Stimulated activated CD8-positive, alpha-beta memory T cell treated with anti-CD3 and anti-CD28 coated beads, Interleukin-15, amount 100 ng/mL, for 48 hours (primary cell): ENCODE measurements around the gene GSDME.
A peak's percentile ranks its signal among the peaks of the same experiment; 100 is the strongest.
"Not testable (repeated sequence)": the region's sequence is repeated elsewhere in the genome, so short reads cannot be mapped to it uniquely, and the experiment has no call there.

Experiments used
- DNase-seq, 2 donors: peaks; one replicate each; pipeline ENCODE4 v3.0.0-alpha.2; 2020; ENCODE audit warnings: low read depth in 2 of 2

Gene GSDME

DNA sequence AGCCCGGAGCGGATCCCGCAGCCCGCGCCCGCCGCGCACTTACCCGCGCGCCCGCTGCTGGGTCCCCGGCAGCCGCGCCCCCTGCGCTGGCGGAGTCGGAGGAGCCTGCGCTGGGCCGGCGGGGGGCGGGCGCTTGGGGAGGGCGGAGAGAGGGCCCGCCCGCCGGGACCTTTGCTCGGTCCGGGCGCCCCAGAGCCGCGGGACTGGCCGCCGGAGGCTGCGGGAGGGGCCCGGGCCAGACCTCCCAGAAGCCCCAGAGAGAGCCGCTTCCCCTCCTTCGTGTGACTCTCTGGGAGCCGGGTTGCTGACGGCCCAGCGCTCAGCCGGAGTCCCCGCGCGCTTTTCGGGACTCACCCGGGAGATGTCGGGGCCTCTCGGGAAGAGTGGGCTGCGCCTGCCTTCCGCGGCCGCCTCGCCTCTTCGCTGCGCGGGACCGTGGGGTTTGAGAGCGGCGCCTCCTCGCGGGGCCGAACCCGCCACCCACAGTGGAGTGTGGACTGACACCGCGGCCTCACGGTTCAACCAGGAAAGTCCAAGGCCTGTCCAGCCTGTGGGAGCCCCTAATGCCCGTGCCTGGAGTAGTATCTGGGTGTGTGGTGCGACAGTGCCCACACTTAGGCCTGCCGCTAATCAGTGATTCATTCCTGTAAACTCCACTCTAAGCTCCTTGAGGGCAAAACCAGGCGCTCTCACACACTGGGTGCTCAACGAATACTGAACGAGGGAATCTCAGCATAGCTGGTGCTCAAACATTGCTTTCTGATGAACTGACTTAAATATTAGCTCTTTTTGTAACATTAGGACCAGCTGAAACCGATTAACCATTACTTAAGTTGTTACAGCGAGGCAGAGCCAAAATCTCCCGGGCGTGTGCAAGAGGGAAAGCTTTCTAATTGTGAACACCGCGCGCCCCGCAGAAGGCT is at the start of gene GSDME:
Gene GSDME (minus strand): TSS at position 112 of the 923 bp plus-strand sequence. CDS start 7,690 bp downstream, outside the sequence.
- DNase-seq: peak in 1 of 2 donors; percentile 36

DNA sequence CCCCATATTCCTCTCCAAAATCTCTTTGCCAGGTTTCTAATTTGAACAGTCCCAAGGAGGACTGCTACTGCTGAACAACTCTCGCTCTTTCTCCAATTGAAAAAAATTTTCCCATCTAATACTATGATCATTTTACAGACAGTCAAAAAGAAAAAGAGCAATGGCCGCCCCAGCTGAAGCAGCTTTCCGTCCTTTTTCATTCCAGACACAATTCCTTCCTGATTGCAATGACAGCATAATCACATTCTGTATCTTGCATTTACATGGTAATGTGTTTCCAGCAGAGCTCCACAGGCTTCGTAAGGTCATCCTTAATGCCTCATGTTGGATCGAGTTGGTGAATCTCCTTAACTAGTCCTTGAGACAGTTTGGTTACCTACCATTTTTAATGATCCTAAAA is 45.0 kb upstream of the GSDME start:
- no peak for DNase-seq

DNA sequence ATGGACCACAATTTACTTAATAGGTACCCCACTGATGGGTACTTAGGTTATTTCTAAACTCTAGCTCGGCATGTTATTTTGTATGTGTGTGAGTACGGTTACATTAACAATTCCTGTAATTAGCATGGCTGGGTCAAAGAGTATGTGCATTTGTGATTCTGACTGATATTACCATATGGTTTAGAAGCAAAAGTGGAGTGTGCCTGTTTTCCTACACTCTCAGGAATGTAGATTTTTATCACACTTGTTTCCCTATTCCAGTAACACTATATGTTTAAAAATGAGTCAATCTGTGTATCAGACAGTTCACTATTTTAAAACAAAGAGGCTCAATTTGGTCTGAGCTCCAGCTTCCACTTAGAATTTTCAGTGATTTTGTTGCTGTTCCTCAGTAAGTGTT is 44.6 kb upstream of the GSDME start:
- no peak for DNase-seq

DNA sequence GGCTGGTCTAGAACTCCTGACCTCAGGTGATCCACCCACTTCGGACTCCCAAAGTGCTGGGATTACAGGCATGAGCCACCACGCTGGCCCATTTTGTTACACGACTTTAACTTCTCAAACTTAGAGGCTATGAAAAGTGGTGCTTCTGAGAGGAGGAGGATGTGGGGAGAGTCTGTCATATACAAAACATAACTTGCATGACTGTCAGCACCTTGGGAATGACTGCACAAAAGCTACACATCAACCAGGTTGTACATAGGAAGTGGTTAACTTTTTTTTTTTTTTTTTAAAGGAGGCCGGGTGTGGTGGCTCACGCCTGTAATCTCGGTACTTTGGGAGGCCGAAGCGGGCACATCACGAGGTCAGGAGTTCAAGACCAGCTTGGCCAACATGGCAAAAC is 43.4 kb upstream of the GSDME start:
- no peak for DNase-seq

DNA sequence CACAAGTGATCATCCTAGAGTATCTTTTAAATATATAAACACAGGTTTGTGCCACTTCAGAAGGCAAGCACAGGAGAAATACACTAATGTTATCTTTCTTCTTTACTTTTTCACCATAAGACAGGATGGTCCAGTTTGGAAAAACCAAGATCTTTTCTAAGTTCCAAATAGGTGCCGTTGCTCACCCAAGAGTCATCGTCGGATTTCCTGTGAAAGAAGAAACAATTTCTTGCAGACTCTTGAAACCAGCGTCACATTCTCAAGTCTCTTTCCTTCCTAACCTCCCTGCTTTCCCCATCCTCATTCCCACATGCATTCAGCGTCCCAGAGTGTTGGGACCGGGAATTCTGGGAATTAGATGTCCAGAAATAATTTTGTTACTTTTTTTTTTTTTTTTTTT is 42.8 kb upstream of the GSDME start:
- DNase-seq: no peak

DNA sequence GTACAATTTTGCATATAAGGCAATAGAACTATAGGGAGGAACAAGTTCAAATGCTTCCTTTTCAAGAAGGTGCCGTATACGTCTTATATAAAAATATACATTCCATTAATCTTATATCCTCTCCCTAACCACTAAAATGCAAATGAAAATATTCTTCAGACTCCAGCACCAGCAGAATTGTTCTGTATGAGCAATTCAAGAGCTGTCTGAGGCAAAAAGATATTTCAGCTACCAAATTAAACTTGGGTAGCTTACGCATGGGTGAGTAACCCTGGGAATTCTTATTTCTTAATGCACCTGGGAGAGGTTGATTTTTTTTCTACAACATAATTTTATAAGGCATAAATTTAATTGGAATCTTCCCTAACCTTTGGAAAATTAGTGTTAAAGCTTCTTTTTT is 42.2 kb upstream of the GSDME start:
- DNase-seq: no peak

DNA sequence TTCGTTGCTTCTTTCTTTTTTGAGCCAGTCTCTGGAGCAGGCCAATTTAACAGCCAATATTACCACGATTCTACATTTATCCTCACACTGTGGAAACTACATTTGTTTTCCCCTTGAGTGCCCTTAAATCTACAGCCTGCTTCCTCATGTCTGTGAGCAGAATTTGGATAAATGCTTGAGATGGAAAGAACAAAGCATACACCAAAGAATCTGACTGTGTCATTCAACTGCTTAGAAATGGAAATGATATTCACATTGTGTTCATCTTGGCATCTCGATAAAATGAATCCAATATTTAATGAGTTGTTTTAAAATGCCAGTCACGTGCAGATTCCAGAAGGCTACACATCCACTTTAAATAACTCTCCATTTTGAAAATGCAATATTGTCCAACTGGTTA is 41.0 kb upstream of the GSDME start:
- DNase-seq: no peak

DNA sequence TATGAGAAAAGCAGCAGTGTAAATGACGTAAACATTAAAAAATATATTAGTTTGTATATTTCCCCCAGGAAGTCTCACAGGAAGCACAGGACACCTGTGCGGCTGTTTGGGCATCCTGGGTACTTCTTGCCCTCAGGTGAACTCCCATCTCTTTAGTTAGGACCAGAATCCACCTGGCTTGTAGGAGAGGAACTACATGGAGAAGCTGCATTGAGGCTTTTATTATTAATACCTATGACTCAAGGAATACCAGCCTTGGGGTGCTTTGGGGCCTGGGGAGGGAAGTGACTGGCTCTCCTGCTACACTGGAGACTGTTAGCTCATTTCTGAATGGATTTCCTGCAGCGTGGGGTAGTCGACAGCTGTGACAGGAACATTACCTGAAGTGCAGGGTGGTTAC is 40.0 kb upstream of the GSDME start:
- no peak for DNase-seq

DNA sequence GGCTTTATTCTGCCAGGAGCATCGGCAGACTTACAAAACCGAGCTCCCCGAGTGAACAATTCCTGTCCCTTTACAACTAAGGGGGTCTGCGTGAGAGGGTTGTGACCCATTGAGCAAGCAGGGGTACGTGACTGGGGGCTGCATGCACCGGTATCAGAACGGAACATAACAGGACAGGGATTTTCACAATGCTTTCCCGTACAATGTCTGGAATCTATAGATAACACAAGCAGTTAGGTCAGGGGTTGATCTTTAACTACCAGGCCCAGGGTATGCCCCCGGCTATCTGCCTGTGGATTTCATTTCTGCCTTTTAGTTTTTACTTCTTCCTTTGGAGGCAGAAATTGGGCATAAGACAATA is 38.1 kb upstream of the GSDME start:
- no peak for DNase-seq

DNA sequence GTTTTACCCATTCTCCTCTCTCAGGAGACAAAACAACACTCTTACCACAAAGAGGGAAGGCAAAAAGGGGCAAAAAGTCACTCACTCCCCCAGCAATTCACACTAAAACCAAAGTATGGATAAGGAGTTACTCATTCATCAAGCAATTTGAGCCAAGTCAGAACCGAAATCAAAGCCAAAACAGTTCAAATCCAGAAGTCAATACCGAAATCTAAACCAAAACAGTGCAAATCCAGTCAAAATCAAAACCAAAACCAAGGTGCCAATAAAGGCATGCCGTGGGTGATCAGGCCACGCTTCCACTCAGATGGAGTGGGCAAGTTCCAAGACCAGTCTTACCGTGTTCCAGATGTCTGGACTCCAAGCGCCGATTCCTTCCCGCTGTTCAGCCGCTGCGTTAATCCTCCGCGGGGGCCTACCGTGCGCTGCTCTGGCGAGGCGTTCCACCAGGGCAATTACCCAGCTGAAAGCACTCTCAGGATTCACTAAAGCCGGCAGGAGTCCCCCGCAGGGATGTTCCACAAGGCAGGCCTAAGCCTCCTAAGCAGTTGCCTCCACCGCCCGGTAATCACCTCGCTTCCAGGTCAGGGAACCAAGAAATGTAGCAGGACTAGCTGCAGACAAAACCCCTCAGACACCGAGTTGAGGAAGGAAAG is 37.6 kb upstream of the GSDME start:
- not testable (repeated sequence) for DNase-seq

DNA sequence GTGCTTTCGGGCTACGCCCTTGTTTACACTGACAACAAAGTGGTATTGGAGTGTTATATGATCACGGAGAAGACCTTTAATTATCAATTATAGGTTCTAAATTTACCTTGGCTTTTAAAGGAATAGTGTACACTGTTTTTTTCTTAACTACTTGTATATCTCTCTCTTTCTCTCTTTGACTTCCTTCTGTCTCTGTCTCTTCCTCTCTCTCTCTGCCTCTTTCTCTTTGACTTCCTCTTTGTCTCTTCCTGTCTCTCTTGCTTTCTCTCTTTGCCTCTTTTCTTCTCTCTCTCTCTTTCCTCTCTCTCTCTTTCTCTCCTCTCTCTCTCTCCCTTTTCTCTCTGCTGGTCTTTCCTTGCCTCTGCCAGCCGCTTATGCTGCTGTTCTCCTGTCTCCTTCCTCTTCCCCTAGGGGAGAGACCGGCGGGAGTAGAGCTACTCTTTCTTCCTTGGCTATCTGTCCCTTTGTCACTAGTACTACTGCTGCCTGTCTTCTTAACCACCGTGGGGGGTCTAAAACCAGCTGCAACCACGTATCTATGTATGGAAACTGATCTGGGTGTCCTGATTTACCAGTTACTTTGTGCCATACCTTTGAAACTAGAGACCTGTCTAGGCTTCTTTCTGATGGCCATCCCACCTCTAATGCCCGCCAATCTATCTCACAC is 36.9 kb upstream of the GSDME start:
- DNase-seq: no peak

DNA sequence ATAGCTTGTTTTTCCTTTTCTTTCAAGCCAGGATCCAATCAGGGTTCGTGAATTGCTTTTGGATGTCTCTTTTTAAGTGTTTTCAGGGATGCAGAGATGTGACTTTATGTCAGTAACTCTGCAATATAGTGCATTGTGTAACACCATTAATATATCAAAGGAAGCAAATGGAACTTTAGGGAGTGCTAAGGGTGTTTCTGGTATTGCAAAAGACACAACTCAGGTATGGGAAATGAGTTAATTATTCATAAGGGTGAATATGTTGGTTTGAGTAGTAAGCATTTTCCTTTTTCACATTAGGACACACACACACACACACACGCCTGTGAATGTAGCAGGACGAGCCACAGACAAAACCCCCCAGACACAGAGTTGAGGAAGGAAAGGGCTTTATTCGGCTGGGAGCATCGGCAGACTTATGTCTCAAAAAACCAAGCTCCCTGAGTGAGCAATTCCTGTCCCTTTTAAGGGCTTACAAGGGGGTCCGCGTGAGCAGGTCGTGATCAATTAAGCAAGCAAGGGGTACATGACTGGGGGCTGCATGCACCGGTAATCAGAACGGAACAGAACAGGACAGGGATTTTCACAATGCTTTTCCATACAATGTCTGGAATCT is 31.8 kb upstream of the GSDME start:
- no peak for DNase-seq

DNA sequence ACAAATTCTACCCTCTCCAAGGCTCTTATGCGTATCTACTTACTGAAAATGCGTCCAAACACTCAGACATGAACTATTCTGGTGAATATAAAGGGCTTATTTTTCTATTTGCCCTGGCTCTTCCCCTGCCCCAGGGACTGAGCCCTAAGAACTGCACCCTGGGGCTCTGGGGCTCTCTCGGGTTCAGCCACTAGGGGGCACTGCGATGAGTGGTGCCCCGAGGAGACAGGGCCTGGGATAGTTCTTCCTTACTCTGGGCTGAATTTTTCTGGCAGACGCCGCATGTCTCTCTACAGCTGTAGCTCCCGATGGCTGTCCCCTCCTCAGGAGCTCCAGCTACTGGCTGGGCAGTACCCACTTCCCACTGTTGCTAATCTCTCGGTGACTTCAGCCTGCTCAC is 30.8 kb upstream of the GSDME start:
- DNase-seq: no peak

DNA sequence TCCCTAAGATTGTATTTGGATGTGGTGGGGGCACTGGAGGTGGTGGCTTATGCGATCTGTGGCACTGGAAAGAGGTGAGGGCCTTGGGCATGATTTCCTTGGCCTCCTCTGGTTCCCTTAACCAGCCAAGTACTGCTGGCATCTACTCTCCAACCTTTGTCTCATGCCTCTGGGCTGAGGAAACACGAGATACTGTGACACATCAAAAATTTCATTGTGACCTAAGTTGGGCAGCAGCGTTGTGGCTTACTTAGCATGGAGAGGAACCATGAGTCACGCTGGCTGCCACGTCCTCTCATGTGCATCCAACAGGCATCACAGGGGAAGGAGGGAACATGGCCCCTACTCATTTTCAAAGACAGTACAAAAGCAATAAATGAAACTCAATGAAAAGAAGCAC is 29.7 kb upstream of the GSDME start:
- peak in 1 of 2 donors; percentile 27 for DNase-seq

DNA sequence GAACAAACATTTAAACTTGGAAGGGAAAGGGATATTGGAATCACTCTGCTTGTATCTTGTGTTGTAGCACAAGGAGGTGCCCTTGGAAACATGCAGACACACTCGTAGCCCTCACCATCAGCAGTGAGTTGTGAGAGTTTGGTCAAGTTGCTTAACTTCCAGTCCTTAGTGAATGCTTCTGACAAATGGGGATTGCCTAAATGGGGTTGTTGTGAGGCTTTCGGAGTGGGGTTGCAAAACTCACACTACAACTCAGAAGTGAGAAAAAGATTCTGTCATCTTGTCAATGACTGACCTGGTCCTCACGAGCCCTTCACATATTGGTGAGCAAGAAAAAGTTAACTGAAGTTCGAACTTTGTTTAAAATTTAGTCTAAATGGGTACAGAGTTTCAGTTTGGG is 29.0 kb upstream of the GSDME start:
- no peak for DNase-seq

DNA sequence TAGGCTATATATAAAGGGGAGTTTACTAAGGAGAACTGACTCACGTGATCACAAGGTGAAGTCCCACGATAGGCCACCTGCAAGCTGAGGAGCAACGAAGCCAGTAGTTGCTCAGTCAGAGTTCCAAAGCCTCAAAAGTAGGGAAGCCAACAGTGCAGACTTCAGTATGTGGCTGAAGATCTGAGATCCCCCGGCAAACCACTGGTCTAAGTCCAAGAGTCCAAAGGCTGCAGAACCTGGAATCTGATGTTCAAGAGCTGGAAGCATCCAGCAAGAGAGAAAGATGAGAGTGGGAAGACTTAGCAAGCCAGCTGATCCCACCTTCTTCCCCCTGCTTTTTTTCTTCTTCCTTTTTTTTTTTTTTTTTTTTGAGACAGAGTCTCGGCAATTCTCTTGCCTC is 27.0 kb upstream of the GSDME start:
- DNase-seq: no peak

DNA sequence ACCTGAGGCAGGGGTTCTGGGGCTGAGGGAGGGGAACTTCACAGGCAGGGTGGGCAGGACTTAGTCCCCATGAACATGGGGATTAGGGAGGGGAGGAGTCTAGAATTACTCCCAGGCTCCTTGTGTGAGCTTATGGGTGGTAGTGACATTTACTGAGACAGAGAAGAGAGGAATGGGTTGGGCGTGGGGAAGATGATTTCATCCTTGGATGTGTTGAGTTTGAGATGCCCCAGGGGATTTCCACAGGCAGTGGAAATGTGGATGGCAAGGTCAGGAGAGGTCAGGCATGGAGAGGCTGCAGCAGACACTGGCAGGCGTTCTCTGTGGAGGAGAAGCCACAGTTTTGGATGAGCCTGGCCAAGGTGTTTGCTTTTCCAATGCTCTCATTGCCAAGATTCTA is 26.4 kb upstream of the GSDME start:
- DNase-seq: no peak

DNA sequence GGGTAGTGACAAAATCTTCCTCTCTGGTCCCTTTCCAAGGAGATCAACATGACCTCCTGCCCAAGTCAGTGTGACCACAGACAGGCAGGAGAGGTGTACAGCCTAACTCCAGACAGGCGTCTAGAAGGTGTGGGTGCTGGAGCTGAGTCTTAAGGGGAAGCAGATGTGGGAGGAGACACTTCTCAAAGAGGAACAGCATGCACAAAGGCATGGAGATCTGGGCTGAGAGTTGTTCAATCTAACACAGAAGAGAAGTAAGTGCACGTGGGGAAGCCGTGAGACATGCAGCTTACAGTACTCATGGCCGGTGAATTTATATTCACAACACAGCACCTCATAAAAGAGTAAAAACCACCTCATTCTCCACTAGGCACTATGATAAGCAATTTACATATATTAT is 23.8 kb upstream of the GSDME start:
- no peak for DNase-seq

DNA sequence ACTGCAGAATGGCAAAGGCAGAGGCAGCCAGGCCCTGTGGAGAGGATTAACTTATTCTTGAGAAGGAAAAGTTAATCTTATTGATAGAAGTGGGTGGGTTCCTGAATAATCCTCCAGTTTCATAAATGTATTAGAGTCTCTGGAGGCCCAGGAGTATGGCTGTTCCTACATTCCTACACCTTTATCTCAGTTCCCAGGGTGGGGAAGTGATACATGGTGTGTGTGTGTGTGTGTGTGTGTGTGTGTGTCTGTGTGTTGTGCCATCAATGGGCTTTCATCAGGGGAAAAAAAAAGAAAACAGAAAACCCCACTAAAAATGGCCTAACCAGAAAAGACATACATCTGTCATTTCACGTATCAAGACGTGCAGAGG is 22.0 kb upstream of the GSDME start:
- DNase-seq: no peak

DNA sequence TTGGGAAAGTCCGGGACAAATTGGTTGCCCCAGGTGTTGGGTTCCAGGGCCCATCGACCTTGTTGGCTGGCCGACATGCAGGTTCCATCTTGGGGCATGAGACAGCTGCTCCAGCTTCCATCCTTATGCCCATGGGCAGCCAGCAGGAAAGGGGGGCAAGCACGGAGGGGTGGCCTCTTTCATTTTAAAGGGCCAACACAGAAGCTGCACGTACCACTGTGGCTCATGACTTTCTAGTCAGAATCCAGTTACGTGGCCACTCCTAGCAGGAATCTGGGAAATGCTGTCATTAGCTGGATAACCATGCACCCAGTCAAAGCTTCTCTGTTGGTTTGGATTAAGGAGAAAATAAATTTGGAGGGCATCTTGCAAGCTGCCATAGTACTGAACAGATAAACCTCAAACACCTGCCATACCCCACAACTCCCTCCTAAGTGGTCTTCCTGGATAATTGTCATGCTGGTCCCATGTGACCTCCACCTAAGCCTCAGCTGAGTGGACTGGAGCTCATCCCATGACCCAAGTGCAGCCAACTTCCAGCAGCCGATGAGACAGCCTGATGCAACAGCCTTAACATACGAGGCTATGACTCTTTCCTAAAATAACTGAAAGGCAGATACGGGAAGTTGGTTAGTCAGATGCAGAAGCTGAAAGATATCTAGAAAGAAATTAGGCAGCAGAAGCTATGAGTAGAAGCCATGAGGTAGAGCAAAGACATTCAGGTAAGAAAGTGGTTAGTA is 21.4 kb upstream of the GSDME start:
- no peak for DNase-seq

DNA sequence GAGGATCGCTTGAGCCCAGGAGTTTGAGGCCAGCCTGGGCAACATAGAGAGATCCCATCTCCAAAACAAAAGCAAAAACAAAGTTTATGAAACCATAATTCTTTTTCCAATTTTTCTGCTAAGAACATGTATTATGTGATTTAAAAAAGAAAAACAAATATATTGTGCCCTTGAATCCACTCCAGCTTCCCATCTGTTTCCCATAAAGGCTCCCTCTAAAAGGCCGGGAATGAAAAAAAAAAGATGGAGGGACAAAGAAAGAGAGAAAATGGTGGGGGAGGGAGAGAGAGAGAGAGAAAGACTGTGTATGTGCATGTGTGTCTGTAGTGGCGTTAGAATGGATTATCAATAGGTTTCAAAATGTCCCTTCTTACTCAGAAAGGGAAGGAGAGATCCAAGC is 20.5 kb upstream of the GSDME start:
- no peak for DNase-seq

DNA sequence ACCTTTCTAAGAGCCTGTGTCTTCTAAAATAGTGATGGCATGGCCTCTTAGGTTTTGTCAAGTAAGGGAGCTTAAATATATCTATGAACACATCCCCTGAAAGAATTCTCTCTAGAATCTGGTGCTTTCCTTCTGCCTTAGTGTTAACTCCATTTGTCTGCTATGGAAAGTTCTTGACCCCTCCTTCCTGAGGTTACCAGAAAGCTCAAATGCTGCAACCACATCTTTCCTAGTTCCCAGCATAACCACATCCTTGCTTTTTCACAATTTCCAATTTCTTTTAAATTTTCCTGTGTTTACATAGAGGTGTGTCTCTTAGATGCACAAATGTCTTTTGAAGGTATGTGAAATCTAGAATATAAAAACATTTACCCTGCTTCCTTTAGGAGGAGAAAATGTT is 16.4 kb upstream of the GSDME start:
- DNase-seq: no peak
